ENCODE results near the gene PRPH2.

DNA sequence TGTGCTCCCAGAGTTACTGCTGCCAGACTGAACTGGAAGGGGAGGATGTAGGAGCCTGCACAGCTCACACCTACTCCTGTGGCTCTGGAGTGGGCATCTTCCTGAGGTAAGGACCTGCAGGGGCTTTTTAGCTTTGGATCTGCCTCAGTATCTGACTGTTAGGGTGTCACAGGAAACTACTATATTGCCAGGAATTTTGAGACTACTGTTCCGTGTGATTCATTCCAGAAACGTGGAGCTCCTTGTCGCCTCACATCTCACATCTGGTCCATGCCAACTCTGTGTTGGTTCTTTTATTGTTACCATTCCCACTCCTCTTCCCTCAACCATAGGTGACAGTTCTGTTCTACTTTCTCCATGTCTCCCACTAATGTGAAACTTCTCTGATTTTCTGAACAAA is 34.1 kb downstream of the PRPH2 start:
- no peak for TF ChIP-seq CHD2 (IDR thresholded peaks at IDR 0.05; ENCODE audit: low read length, partially characterized antibody)
- TF ChIP-seq, protein P1, sequence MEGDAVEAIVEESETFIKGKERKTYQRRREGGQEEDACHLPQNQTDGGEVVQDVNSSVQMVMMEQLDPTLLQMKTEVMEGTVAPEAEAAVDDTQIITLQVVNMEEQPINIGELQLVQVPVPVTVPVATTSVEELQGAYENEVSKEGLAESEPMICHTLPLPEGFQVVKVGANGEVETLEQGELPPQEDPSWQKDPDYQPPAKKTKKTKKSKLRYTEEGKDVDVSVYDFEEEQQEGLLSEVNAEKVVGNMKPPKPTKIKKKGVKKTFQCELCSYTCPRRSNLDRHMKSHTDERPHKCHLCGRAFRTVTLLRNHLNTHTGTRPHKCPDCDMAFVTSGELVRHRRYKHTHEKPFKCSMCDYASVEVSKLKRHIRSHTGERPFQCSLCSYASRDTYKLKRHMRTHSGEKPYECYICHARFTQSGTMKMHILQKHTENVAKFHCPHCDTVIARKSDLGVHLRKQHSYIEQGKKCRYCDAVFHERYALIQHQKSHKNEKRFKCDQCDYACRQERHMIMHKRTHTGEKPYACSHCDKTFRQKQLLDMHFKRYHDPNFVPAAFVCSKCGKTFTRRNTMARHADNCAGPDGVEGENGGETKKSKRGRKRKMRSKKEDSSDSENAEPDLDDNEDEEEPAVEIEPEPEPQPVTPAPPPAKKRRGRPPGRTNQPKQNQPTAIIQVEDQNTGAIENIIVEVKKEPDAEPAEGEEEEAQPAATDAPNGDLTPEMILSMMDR (IDR thresholded peaks at IDR 0.05), result no peak
- TF ChIP-seq, protein P2, sequence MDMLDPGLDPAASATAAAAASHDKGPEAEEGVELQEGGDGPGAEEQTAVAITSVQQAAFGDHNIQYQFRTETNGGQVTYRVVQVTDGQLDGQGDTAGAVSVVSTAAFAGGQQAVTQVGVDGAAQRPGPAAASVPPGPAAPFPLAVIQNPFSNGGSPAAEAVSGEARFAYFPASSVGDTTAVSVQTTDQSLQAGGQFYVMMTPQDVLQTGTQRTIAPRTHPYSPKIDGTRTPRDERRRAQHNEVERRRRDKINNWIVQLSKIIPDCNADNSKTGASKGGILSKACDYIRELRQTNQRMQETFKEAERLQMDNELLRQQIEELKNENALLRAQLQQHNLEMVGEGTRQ (IDR thresholded peaks at IDR 0.05; ENCODE audit: borderline replicate concordance, low read depth, low read length), result no peak
- TF ChIP-seq TEAD4 (IDR thresholded peaks at IDR 0.05; ENCODE audit: borderline replicate concordance, insufficient read depth), result no peak
- no peak for TF ChIP-seq RFX5 (IDR thresholded peaks at IDR 0.05; ENCODE audit: low read length)
- TF ChIP-seq POLR2AphosphoS5 (IDR thresholded peaks at IDR 0.05; ENCODE audit: low read depth, low read length), result no peak
- no peak for TF ChIP-seq EZH2phosphoT487 (IDR thresholded peaks at IDR 0.05; ENCODE audit: borderline replicate concordance, low read depth)
- no peak for TF ChIP-seq TAF1 (IDR thresholded peaks at IDR 0.05; ENCODE audit: borderline replicate concordance, low read depth, low read length)
- TF ChIP-seq, protein P3, sequence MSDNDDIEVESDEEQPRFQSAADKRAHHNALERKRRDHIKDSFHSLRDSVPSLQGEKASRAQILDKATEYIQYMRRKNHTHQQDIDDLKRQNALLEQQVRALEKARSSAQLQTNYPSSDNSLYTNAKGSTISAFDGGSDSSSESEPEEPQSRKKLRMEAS (IDR thresholded peaks at IDR 0.05; ENCODE audit: low read depth), result no peak
- TF ChIP-seq TCF12 (IDR thresholded peaks at IDR 0.05), result no peak
- TF ChIP-seq, protein P4, sequence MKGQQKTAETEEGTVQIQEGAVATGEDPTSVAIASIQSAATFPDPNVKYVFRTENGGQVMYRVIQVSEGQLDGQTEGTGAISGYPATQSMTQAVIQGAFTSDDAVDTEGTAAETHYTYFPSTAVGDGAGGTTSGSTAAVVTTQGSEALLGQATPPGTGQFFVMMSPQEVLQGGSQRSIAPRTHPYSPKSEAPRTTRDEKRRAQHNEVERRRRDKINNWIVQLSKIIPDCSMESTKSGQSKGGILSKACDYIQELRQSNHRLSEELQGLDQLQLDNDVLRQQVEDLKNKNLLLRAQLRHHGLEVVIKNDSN (IDR thresholded peaks at IDR 0.05; ENCODE audit: borderline replicate concordance, low read depth), result no peak

Data from SK-N-SH (cell line).